ENCODE results near the gene LTB. TPM values are rescaled to one million over a fixed set of nuclear protein-coding genes. Genes with fewer than 3 reads are reported as not detected.

LTB gene
- total and polyA plus RNA-seq, 8 donors = 1.5 to 13.7 (median 3.4) TPM

- Histone ChIP-seq H3K27ac (no peak overlapping the region), H3K4me3 (no peak overlapping the region), H3K27me3 (no peaks in the 10 kb centered on the region), H3K9me3 (no peaks in the 10 kb centered on the region), H3K36me3 (peaks cover 0 to 86% of the 10 kb centered on the region in 2 donors), H3K4me1 (peaks cover 0 to 15% of the 10 kb centered on the region in 2 donors)
- ATAC-seq (no peak), DNase-seq (no peak)
- TF ChIP-seq CTCF (IDR thresholded peaks at IDR 0.05) = no peak
- intact Hi-C loops (cut with DNase I) = no loop called here
Measured at GRCh38 chr6:31531771-31532643, 50.2 kb downstream of the LTB start.

GRCh38 chr6:31531162-31531561 lies 51.1 kb downstream of the LTB start:
- Histone ChIP-seq H3K27me3 (no peaks in the 10 kb centered on the region), H3K27ac (no peak overlapping the region), H3K4me1 (peaks cover 0 to 10% of the 10 kb centered on the region in 2 donors), H3K4me3 (no peak overlapping the region), H3K9me3 (no peaks in the 10 kb centered on the region), H3K36me3 (peaks cover 0 to 78% of the 10 kb centered on the region in 2 donors)
- no peak for TF ChIP-seq CTCF (IDR thresholded peaks at IDR 0.05)
- no peak for ATAC-seq
- intact Hi-C loops (cut with DNase I) = no loop called here
- DNase-seq = no peak

GRCh38 chr6:31530659-31531058 lies 51.6 kb downstream of the LTB start:
- no peaks in the 10 kb centered on the region for H3K27me3 ChIP-seq
- no peaks in the 10 kb centered on the region for H3K9me3 ChIP-seq
- H3K36me3 ChIP-seq = peaks cover 0 to 73% of the 10 kb centered on the region in 2 donors
- no peak for TF ChIP-seq CTCF (IDR thresholded peaks at IDR 0.05)
- H3K27ac ChIP-seq = no peak overlapping the region
- DNase-seq (no peak), ATAC-seq (no peak)
- peaks cover 0 to 5% of the 10 kb centered on the region in 2 donors for H3K4me1 ChIP-seq
- intact Hi-C loops (cut with DNase I) = no loop called here
- H3K4me3 ChIP-seq = no peak overlapping the region

Other genes starting within 250 kb of the LTB start
Only the 30 nearest of the 35 such genes appear.
- gene MICA, start 178.8 kb downstream of the LTB start, total RNA-seq = 10 to 100 TPM; 29.4 to 30.1 TPM
- gene MICA, start 178.8 kb downstream of the LTB start, polyA plus RNA-seq (ENCODE audit: insufficient read length in 6 of 6) = 10 to 100 TPM; 10.2 to 17.9 (median 14.5) TPM
- gene MICB, start 84.3 kb downstream of the LTB start, total RNA-seq = 10 to 100 TPM; 11.2 to 11.3 TPM
- 1 to 10 TPM in 5 of 6 donors, under 1 TPM in 1; 0.80 to 4.1 (median 2.0) TPM for gene MICB, start 84.3 kb downstream of the LTB start, polyA plus RNA-seq (ENCODE audit: insufficient read length in 6 of 6)
- gene MCCD1, start 53.5 kb downstream of the LTB start, total RNA-seq = not detected
- under 1 TPM in 3 of 6 donors, not detected in 3; 0.23 to 0.27 (median 0.24) TPM for gene MCCD1, start 53.5 kb downstream of the LTB start, polyA plus RNA-seq (ENCODE audit: insufficient read length in 6 of 6)
- gene DDX39B, start 40.4 kb downstream of the LTB start, total RNA-seq = 100 to 1,000 TPM; 201 to 319 TPM
- gene DDX39B, start 40.4 kb downstream of the LTB start, polyA plus RNA-seq (ENCODE audit: insufficient read length in 6 of 6) = 100 to 1,000 TPM; 595 to 685 (median 609) TPM
- gene ATP6V1G2, start 35.8 kb downstream of the LTB start, total RNA-seq = 1 to 10 TPM; 1.0 to 1.6 TPM
- gene ATP6V1G2, start 35.8 kb downstream of the LTB start, polyA plus RNA-seq (ENCODE audit: insufficient read length in 6 of 6) = 1 to 10 TPM; 2.8 to 6.3 (median 3.4) TPM
- 10 to 100 TPM; 15.0 to 17.2 TPM for gene NFKBIL1, start 34.8 kb downstream of the LTB start, total RNA-seq
- gene NFKBIL1, start 34.8 kb downstream of the LTB start, polyA plus RNA-seq (ENCODE audit: insufficient read length in 6 of 6) = 10 to 100 TPM; 18.5 to 25.4 (median 19.0) TPM
- gene LTA, start 10.1 kb downstream of the LTB start, total RNA-seq = under 1 TPM; 0.17 to 0.65 TPM
- under 1 TPM; 0.33 to 0.48 (median 0.39) TPM for gene LTA, start 10.1 kb downstream of the LTB start, polyA plus RNA-seq (ENCODE audit: insufficient read length in 6 of 6)
- 10 to 100 TPM in 1 of 2 donors, under 1 TPM in 1; 0.29 to 10.4 TPM for gene TNF, start 6.9 kb downstream of the LTB start, total RNA-seq
- gene TNF, start 6.9 kb downstream of the LTB start, polyA plus RNA-seq (ENCODE audit: insufficient read length in 6 of 6) = under 1 TPM in 5 of 6 donors, not detected in 1; 0.19 to 0.63 (median 0.26) TPM
- 10 to 100 TPM; 32.7 to 95.1 TPM for gene LST1, start 3.9 kb upstream of the LTB start, total RNA-seq
- 1 to 10 TPM; 4.4 to 8.3 (median 7.2) TPM for gene LST1, start 3.9 kb upstream of the LTB start, polyA plus RNA-seq (ENCODE audit: insufficient read length in 6 of 6)
- 1 to 10 TPM in 1 of 2 donors, under 1 TPM in 1; 0.67 to 1.5 TPM for gene NCR3, start 10.6 kb upstream of the LTB start, total RNA-seq
- gene NCR3, start 10.6 kb upstream of the LTB start, polyA plus RNA-seq (ENCODE audit: insufficient read length in 6 of 6) = under 1 TPM in 4 of 6 donors, not detected in 2; 0.26 to 0.89 (median 0.45) TPM
- gene AIF1, start 32.8 kb upstream of the LTB start, total RNA-seq = 10 to 100 TPM; 38.5 to 96.4 TPM
- 10 to 100 TPM; 17.9 to 25.4 (median 20.5) TPM for gene AIF1, start 32.8 kb upstream of the LTB start, polyA plus RNA-seq (ENCODE audit: insufficient read length in 6 of 6)
- gene PRRC2A, start 38.3 kb upstream of the LTB start, total RNA-seq = 100 to 1,000 TPM; 130 to 151 TPM
- 100 to 1,000 TPM; 150 to 201 (median 176) TPM for gene PRRC2A, start 38.3 kb upstream of the LTB start, polyA plus RNA-seq (ENCODE audit: insufficient read length in 6 of 6)
- gene BAG6, start 70.2 kb upstream of the LTB start, total RNA-seq = 100 to 1,000 TPM; 243 to 278 TPM
- 100 to 1,000 TPM; 211 to 252 (median 226) TPM for gene BAG6, start 70.2 kb upstream of the LTB start, polyA plus RNA-seq (ENCODE audit: insufficient read length in 6 of 6)
- 1 to 10 TPM; 1.0 to 1.5 TPM for gene APOM, start 73.5 kb upstream of the LTB start, total RNA-seq
- gene APOM, start 73.5 kb upstream of the LTB start, polyA plus RNA-seq (ENCODE audit: insufficient read length in 6 of 6) = 1 to 10 TPM; 4.6 to 8.0 (median 6.4) TPM
- 10 to 100 TPM; 21.9 to 23.8 TPM for gene C6orf47, start 78.4 kb upstream of the LTB start, total RNA-seq
- 10 to 100 TPM; 15.3 to 19.8 (median 17.4) TPM for gene C6orf47, start 78.4 kb upstream of the LTB start, polyA plus RNA-seq (ENCODE audit: insufficient read length in 6 of 6)
- gene GPANK1, start 82.6 kb upstream of the LTB start, total RNA-seq = 10 to 100 TPM; 10.3 to 13.2 TPM
- 10 to 100 TPM; 18.0 to 22.8 (median 22.2) TPM for gene GPANK1, start 82.6 kb upstream of the LTB start, polyA plus RNA-seq (ENCODE audit: insufficient read length in 6 of 6)
- 100 to 1,000 TPM in 1 of 2 donors, 10 to 100 TPM in 1; 96.6 to 128 TPM for gene CSNK2B, start 83.7 kb upstream of the LTB start, total RNA-seq
- gene CSNK2B, start 83.7 kb upstream of the LTB start, polyA plus RNA-seq (ENCODE audit: insufficient read length in 6 of 6) = 100 to 1,000 TPM; 189 to 210 (median 196) TPM
- 10 to 100 TPM in 1 of 2 donors, 1 to 10 TPM in 1; 6.9 to 13.6 TPM for gene LY6G5B, start 87.6 kb upstream of the LTB start, total RNA-seq
- gene LY6G5B, start 87.6 kb upstream of the LTB start, polyA plus RNA-seq (ENCODE audit: insufficient read length in 6 of 6) = 10 to 100 TPM; 25.2 to 41.0 (median 35.8) TPM
- gene LY6G5C, start 98.6 kb upstream of the LTB start, total RNA-seq = 1 to 10 TPM; 3.1 to 5.9 TPM
- 1 to 10 TPM; 2.9 to 6.3 (median 3.7) TPM for gene LY6G5C, start 98.6 kb upstream of the LTB start, polyA plus RNA-seq (ENCODE audit: insufficient read length in 6 of 6)
- gene ABHD16A, start 120.9 kb upstream of the LTB start, total RNA-seq = 10 to 100 TPM; 53.6 to 58.6 TPM
- 10 to 100 TPM; 55.7 to 63.9 (median 58.6) TPM for gene ABHD16A, start 120.9 kb upstream of the LTB start, polyA plus RNA-seq (ENCODE audit: insufficient read length in 6 of 6)
- gene LY6G6F, start 124.4 kb upstream of the LTB start, total RNA-seq = 1 to 10 TPM in 1 of 2 donors, not detected in 1; 1.4 TPM
- gene LY6G6F, start 124.4 kb upstream of the LTB start, polyA plus RNA-seq (ENCODE audit: insufficient read length in 6 of 6) = 1 to 10 TPM in 4 of 6 donors, under 1 TPM in 2; 0.53 to 1.8 (median 1.2) TPM
- gene LY6G6D, start 132.9 kb upstream of the LTB start, total RNA-seq = not detected
- under 1 TPM in 1 of 6 donors, not detected in 5; 0.57 TPM for gene LY6G6D, start 132.9 kb upstream of the LTB start, polyA plus RNA-seq (ENCODE audit: insufficient read length in 6 of 6)
- gene LY6G6C, start 139.3 kb upstream of the LTB start, total RNA-seq = not detected
- gene LY6G6C, start 139.3 kb upstream of the LTB start, polyA plus RNA-seq (ENCODE audit: insufficient read length in 6 of 6) = under 1 TPM; 0.17 to 0.75 (median 0.43) TPM
- gene MPIG6B, start 140.9 kb upstream of the LTB start, total RNA-seq = 1 to 10 TPM; 1.2 to 1.9 TPM
- 1 to 10 TPM; 2.8 to 3.5 (median 3.0) TPM for gene MPIG6B, start 140.9 kb upstream of the LTB start, polyA plus RNA-seq (ENCODE audit: insufficient read length in 6 of 6)
- 10 to 100 TPM; 70.2 to 77.3 TPM for gene DDAH2, start 146.9 kb upstream of the LTB start, total RNA-seq
- gene DDAH2, start 146.9 kb upstream of the LTB start, polyA plus RNA-seq (ENCODE audit: insufficient read length in 6 of 6) = 100 to 1,000 TPM; 139 to 199 (median 175) TPM
- gene CLIC1, start 154.1 kb upstream of the LTB start, total RNA-seq = 100 to 1,000 TPM; 283 to 465 TPM
- gene CLIC1, start 154.1 kb upstream of the LTB start, polyA plus RNA-seq (ENCODE audit: insufficient read length in 6 of 6) = 100 to 1,000 TPM; 226 to 279 (median 261) TPM
- 10 to 100 TPM in 1 of 2 donors, 1 to 10 TPM in 1; 9.7 to 20.0 TPM for gene MSH5, start 157.6 kb upstream of the LTB start, total RNA-seq
- 10 to 100 TPM; 34.4 to 49.8 (median 39.1) TPM for gene MSH5, start 157.6 kb upstream of the LTB start, polyA plus RNA-seq (ENCODE audit: insufficient read length in 6 of 6)
- 1 to 10 TPM; 1.3 to 3.9 TPM for gene SAPCD1, start 180.2 kb upstream of the LTB start, total RNA-seq
- gene SAPCD1, start 180.2 kb upstream of the LTB start, polyA plus RNA-seq (ENCODE audit: insufficient read length in 6 of 6) = 10 to 100 TPM in 2 of 6 donors, 1 to 10 TPM in 4; 6.5 to 11.1 (median 8.2) TPM
- 1 to 10 TPM; 4.6 to 5.0 TPM for gene VWA7, start 194.9 kb upstream of the LTB start, total RNA-seq
- gene VWA7, start 194.9 kb upstream of the LTB start, polyA plus RNA-seq (ENCODE audit: insufficient read length in 6 of 6) = 1 to 10 TPM; 1.4 to 3.8 (median 2.2) TPM
- 100 to 1,000 TPM in 1 of 2 donors, 10 to 100 TPM in 1; 43.6 to 103 TPM for gene VARS1, start 213.3 kb upstream of the LTB start, total RNA-seq
- gene VARS1, start 213.3 kb upstream of the LTB start, polyA plus RNA-seq (ENCODE audit: insufficient read length in 6 of 6) = 10 to 100 TPM; 38.4 to 61.7 (median 46.6) TPM

All from left lung (tissue), 10 donors.